Natural killer cell (primary cell): ENCODE measurements around the gene TCERG1L. TPM values are rescaled to one million over a fixed set of nuclear protein-coding genes. Genes with fewer than 3 reads are reported as not detected.
A peak's percentile ranks its signal among the peaks of the same experiment; 100 is the strongest.

Experiments used
- ATAC-seq, 3 donors: fragments of 150-1000 bp in 2 of 3; fragments of 200-7000 bp in 1 of 3; cut with Tn5 transposase; 1 replicate in 1 of 3; 2 replicates in 2 of 3; pipeline ENCODE4 v1.10.0; 2021; ENCODE audit warnings: mild to moderate bottlenecking in 2 of 3, moderate library complexity in 2 of 3
- DNase-seq, 2 donors: peaks; one replicate each; pipeline versions ENCODE4 v3.0.0 to v3.0.0-alpha.2; 2013 to 2021; ENCODE audit warnings: mixed read lengths in 1 of 2
- H3K27ac ChIP-seq: one replicate; pipeline ENCODE4 v1.5.1; 2013; ENCODE audit warnings: mild to moderate bottlenecking, low read length
- H3K27me3 ChIP-seq: one replicate; pipeline ENCODE4 v1.6.1; 2013; ENCODE audit warnings: low read length; ENCODE audit not compliant: control insufficient read depth, insufficient read depth
- H3K36me3 ChIP-seq: one replicate; pipeline ENCODE4 v1.6.1; 2013; ENCODE audit warnings: low read length; ENCODE audit not compliant: control insufficient read depth, insufficient read depth
- H3K4me1 ChIP-seq: one replicate; pipeline ENCODE4 v1.6.1; 2013; ENCODE audit warnings: low read length; ENCODE audit not compliant: control insufficient read depth, insufficient read depth
- H3K4me3 ChIP-seq: one replicate; pipeline ENCODE4 v1.5.1; 2013; ENCODE audit warnings: low read length
- H3K9me3 ChIP-seq: one replicate; pipeline ENCODE4 v1.6.1; 2013; ENCODE audit warnings: low read length; ENCODE audit not compliant: control insufficient read depth, insufficient read depth
- H3K27ac Mint-ChIP-seq, 2 donors: one replicate each; pipeline ENCODE4 v1.8.0; 2022; ENCODE audit warnings: mild to moderate bottlenecking in 2 of 2, mixed read lengths in 2 of 2, moderate library complexity in 1 of 2
- H3K27me3 Mint-ChIP-seq, 2 donors: one replicate each; pipeline ENCODE4 v1.8.0; 2022; ENCODE audit warnings: low read depth in 2 of 2, mixed read lengths in 2 of 2
- H3K36me3 Mint-ChIP-seq: one replicate; pipeline ENCODE4 v1.8.0; 2022; ENCODE audit warnings: mixed read lengths
- H3K4me1 Mint-ChIP-seq, 2 donors: one replicate each; pipeline ENCODE4 v1.8.0; 2022; ENCODE audit warnings: mixed read lengths in 2 of 2
- H3K4me3 Mint-ChIP-seq: one replicate; pipeline ENCODE4 v1.8.0; 2022; ENCODE audit warnings: mild to moderate bottlenecking, moderate library complexity, mixed read lengths
- H3K9me3 Mint-ChIP-seq, 2 donors: one replicate each; pipeline ENCODE4 v1.8.0; 2022; ENCODE audit warnings: mixed read lengths in 2 of 2
- CTCF ChIP-seq: fragments of 200-600 bp; IDR thresholded peaks from one replicate; pipeline ENCODE4 v1.8.0; 2022; ENCODE audit warnings: antibody characterized with exemption
- WGBS: methylation state at CpG from one replicate; pipeline ENCODE4 v1.1.7; 2013; ENCODE audit warnings: missing lambda C conversion rate; ENCODE audit not compliant: insufficient coverage; 5-methylcytosine and 5-hydroxymethylcytosine counted together
- intact Hi-C: fragments of 100-400 bp; cut with micrococcal nuclease; formaldehyde crosslinking; loops from one replicate; pipeline ENCODE4 v1.14.2; 2022
- total RNA-seq, 4 donors: library from RNA; stranded (reverse); fragments of 120-200 nt in 1 of 4; gene quantifications; one replicate each; pipeline versions ENCODE4 v1.2.3 to v1.2.4, GENCODE V29; 2013 to 2022

TCERG1L gene
- total RNA-seq, 3 donors from 2014 or later (not counting 1 experiment from before 2014, with no cell fraction given): 0.48 TPM; not detected in 2

GRCh38 chr10:131165092-131165491, 146.4 kb downstream of the TCERG1L start:
- intact Hi-C loops: no loop called here
- TF ChIP-seq CTCF: no peak
- no peak overlapping the region for H3K27ac Mint-ChIP-seq
- no peaks in the 10 kb centered on the region for H3K9me3 Mint-ChIP-seq
- Histone ChIP-seq H3K9me3 (no peaks in the 10 kb centered on the region), H3K36me3 (no peaks in the 10 kb centered on the region), H3K27ac (no peak overlapping the region), H3K4me1 (no peaks in the 10 kb centered on the region), H3K27me3 (no peaks in the 10 kb centered on the region), H3K4me3 (no peak overlapping the region)
- ATAC-seq: no peak
- no peak overlapping the region for H3K4me3 Mint-ChIP-seq
- H3K27me3 Mint-ChIP-seq: no peaks in the 10 kb centered on the region
- no peaks in the 10 kb centered on the region for H3K4me1 Mint-ChIP-seq
- 94% methylated on average over 5 of the region's 7 CpGs for WGBS
- no peaks in the 10 kb centered on the region for H3K36me3 Mint-ChIP-seq
- no peak for DNase-seq

GRCh38 chr10:131162866-131163843, 148.4 kb downstream of the TCERG1L start:
- intact Hi-C loops: no loop called here
- no peaks in the 10 kb centered on the region for H3K27me3 Mint-ChIP-seq
- H3K36me3 ChIP-seq: no peaks in the 10 kb centered on the region
- H3K27ac ChIP-seq: no peak overlapping the region
- H3K9me3 Mint-ChIP-seq: no peaks in the 10 kb centered on the region
- H3K36me3 Mint-ChIP-seq: no peaks in the 10 kb centered on the region
- DNase-seq (peak in 1 of 2 donors; percentile 9), ATAC-seq (no peak)
- WGBS: 64% methylated on average over 15 of the region's 15 CpGs
- H3K27me3 ChIP-seq: no peaks in the 10 kb centered on the region
- no peaks in the 10 kb centered on the region for H3K4me1 ChIP-seq
- no peak overlapping the region for H3K4me3 Mint-ChIP-seq
- TF ChIP-seq CTCF: no peak
- H3K9me3 ChIP-seq: no peaks in the 10 kb centered on the region
- no peak overlapping the region for H3K4me3 ChIP-seq
- no peaks in the 10 kb centered on the region for H3K4me1 Mint-ChIP-seq
- H3K27ac Mint-ChIP-seq: no peak overlapping the region

GRCh38 chr10:131162211-131162610, 149.3 kb downstream of the TCERG1L start:
- Histone ChIP-seq H3K27me3 (no peaks in the 10 kb centered on the region), H3K36me3 (no peaks in the 10 kb centered on the region), H3K4me1 (no peaks in the 10 kb centered on the region), H3K27ac (no peak overlapping the region), H3K9me3 (no peaks in the 10 kb centered on the region), H3K4me3 (no peak overlapping the region)
- Mint-ChIP-seq H3K9me3 (no peaks in the 10 kb centered on the region), H3K4me3 (no peak overlapping the region), H3K27me3 (no peaks in the 10 kb centered on the region), H3K27ac (no peak overlapping the region), H3K4me1 (no peaks in the 10 kb centered on the region), H3K36me3 (no peaks in the 10 kb centered on the region)
- DNase-seq (no peak), ATAC-seq (no peak)
- WGBS: 79% methylated on average over 6 of the region's 6 CpGs
- intact Hi-C loops: no loop called here
- TF ChIP-seq CTCF: no peak
